Measurements from ENCODE around the gene RIT1.

- TF ChIP-seq, protein P1, sequence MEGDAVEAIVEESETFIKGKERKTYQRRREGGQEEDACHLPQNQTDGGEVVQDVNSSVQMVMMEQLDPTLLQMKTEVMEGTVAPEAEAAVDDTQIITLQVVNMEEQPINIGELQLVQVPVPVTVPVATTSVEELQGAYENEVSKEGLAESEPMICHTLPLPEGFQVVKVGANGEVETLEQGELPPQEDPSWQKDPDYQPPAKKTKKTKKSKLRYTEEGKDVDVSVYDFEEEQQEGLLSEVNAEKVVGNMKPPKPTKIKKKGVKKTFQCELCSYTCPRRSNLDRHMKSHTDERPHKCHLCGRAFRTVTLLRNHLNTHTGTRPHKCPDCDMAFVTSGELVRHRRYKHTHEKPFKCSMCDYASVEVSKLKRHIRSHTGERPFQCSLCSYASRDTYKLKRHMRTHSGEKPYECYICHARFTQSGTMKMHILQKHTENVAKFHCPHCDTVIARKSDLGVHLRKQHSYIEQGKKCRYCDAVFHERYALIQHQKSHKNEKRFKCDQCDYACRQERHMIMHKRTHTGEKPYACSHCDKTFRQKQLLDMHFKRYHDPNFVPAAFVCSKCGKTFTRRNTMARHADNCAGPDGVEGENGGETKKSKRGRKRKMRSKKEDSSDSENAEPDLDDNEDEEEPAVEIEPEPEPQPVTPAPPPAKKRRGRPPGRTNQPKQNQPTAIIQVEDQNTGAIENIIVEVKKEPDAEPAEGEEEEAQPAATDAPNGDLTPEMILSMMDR (IDR thresholded peaks at IDR 0.05; ENCODE audit: insufficient read depth, low read length, poor library complexity, severe bottlenecking): no peak
- no peak for TF ChIP-seq EZH2phosphoT487 (conservative IDR thresholded peaks at IDR 0.05; ENCODE audit: low read length)
These were observed 20.3 kb upstream of the RIT1 start for GRCh38 chr1:155931332-155932038.

All from SU-DHL-6 (cell line).